22Rv1 (cell line): ENCODE data around the gene AADACL2.

Experiments
- ZFX ChIP-seq: fragments of 450-650 bp; IDR thresholded peaks from 2 replicates; pipeline ENCODE4 v1.6.1; 2017; ENCODE audit warnings: antibody characterized with exemption, borderline replicate concordance
- TF ChIP-seq, protein P1 (sequence below): fragments of 450-650 bp; IDR thresholded peaks from 2 replicates; pipeline ENCODE4 v1.5.1; 2017; ENCODE audit warnings: mild to moderate bottlenecking

DNA sequence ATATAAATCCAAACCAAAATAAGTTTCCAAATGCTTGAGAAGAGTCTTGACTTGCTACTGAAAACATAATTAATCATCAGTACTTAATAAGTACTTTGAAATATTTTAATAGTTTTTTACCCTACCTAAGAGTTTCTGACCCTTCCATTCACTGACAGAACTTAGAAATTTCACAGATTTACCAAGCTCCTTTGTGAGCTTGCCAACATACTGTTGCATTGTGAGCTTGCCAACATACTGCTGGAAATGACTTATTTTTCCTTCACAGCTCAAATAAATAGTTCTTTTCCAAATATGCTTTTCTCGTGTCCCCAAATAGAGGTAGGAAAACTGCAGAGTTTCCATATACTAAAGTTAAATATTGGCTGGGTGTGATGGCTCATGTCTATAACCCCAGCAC lies 70.5 kb downstream of the AADACL2 start:
- TF ChIP-seq, protein P1, sequence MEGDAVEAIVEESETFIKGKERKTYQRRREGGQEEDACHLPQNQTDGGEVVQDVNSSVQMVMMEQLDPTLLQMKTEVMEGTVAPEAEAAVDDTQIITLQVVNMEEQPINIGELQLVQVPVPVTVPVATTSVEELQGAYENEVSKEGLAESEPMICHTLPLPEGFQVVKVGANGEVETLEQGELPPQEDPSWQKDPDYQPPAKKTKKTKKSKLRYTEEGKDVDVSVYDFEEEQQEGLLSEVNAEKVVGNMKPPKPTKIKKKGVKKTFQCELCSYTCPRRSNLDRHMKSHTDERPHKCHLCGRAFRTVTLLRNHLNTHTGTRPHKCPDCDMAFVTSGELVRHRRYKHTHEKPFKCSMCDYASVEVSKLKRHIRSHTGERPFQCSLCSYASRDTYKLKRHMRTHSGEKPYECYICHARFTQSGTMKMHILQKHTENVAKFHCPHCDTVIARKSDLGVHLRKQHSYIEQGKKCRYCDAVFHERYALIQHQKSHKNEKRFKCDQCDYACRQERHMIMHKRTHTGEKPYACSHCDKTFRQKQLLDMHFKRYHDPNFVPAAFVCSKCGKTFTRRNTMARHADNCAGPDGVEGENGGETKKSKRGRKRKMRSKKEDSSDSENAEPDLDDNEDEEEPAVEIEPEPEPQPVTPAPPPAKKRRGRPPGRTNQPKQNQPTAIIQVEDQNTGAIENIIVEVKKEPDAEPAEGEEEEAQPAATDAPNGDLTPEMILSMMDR, result no peak
- no peak for TF ChIP-seq ZFX
